Colonic mucosa (tissue), 4 donors: ENCODE results near the gene ITIH1. TPM values are rescaled to one million over a fixed set of nuclear protein-coding genes. Genes with fewer than 3 reads are reported as not detected.

Experiments used
- DNase-seq: peaks from one replicate; pipeline ENCODE4 v3.0.0-alpha.2; 2020
- H3K27ac ChIP-seq: fragments of 200-600 bp; one replicate; pipeline ENCODE4 v1.8.0; 2021
- H3K27me3 ChIP-seq: fragments of 200-600 bp; one replicate; pipeline ENCODE4 v1.8.0; 2021
- H3K36me3 ChIP-seq: fragments of 200-600 bp; one replicate; pipeline ENCODE4 v1.8.0; 2021
- H3K4me1 ChIP-seq: fragments of 200-600 bp; one replicate; pipeline ENCODE4 v1.8.0; 2021; ENCODE audit warnings: mild to moderate bottlenecking
- H3K4me3 ChIP-seq: fragments of 200-600 bp; one replicate; pipeline ENCODE4 v1.8.0; 2021
- H3K9ac ChIP-seq, 2 donors: one replicate each; pipeline ENCODE4 v1.7.0; 2013; ENCODE audit warnings: control low read depth in 2 of 2, low read depth in 2 of 2, low read length in 2 of 2
- H3K9me3 ChIP-seq: fragments of 200-600 bp; one replicate; pipeline ENCODE4 v1.8.0; 2021
- CTCF ChIP-seq: fragments of 200-600 bp; IDR thresholded peaks from one replicate; pipeline ENCODE4 v1.8.0; 2022; ENCODE audit warnings: antibody characterized with exemption, mild to moderate bottlenecking
- intact Hi-C: fragments of 100-400 bp; cut with DNase I; formaldehyde crosslinking; loops from one replicate; pipeline ENCODE4 v1.14.1; 2022
- total RNA-seq, 2 donors: library from RNA; stranded (reverse); fragmentation: NEBNext Ultra II Directional in 1 of 2; extraction: Animal tissue kit (Norgen Biotek cat#: 25700) in 1 of 2; gene quantifications; one replicate each; pipeline ENCODE4 v1.2.1, GENCODE V29; 2021
- donor health status: healthy.
- donor health status: DM: no; HTN: no; CAD: no.
- donor health status: DM: no; HTN: no; CAD: no.

ITIH1 gene
- total RNA-seq, 2 donors from 2014 or later, result 0.91 TPM; not detected in 1

DNA sequence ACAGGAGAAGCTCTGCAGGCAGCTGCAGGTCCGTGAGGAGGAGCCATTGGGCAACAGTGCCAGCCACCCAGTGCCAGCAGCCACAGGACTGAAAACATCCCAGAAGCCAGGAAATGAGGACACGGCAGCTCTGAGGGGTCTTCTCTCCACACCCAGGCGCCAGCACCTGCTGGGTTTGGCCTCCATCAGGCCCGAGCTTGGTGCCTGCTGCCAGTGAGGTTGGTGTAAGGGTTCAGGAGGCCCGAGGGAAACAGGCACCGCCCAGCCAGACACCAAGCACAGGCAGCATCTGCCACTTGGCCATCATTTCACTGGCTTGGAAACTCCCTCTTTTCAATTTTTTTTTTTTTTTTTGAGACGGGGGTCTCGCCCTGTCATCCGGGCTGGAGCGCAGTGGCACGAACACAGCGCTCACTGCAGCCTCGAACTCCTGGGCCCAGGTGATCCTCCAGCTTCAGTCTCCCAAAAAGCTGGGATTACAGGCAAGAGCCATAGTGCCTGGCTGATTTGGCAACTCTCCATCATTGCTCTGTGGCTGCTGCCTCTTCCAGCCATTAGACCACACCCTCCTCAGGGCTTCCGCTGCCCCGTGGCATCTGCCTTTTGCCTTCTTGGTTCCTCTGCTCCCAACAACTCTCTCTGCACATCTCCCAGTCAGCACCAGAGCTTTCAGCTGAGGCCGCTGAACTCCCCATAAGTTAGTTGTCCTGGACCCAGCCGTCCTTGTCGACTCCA lies 15.7 kb downstream of the ITIH1 start:
- Histone ChIP-seq H3K27ac (no peak overlapping the region), H3K9ac (no peak overlapping the region), H3K4me1 (no peaks in the 10 kb centered on the region), H3K27me3 (no peaks in the 10 kb centered on the region), H3K4me3 (no peak overlapping the region), H3K36me3 (no peaks in the 10 kb centered on the region), H3K9me3 (no peaks in the 10 kb centered on the region)
- intact Hi-C loops, result no loop called here
- DNase-seq, result no peak
- no peak for TF ChIP-seq CTCF

GRCh38 chr3:52793702-52794611 lies 16.6 kb downstream of the ITIH1 start:
- H3K27ac ChIP-seq, result no peak overlapping the region

GRCh38 chr3:52794612-52795099 lies 17.3 kb downstream of the ITIH1 start, which contains the start of gene ITIH3:
Gene ITIH3, plus strand, starts transcription at chr3:52794796. Its CDS starts 8 bp downstream, at chr3:52794804.
- TF ChIP-seq CTCF, result no peak
- no peak within 1 kb of the TSS for H3K4me3 ChIP-seq
- no peak within 1 kb of the TSS for H3K27ac ChIP-seq
- intact Hi-C loops, result no loop called here
- H3K9me3 ChIP-seq, result no peaks in the 10 kb centered on the region
- H3K4me1 ChIP-seq, result no peaks in the 10 kb centered on the region
- H3K36me3 ChIP-seq, result no peaks in the 10 kb centered on the region
- no peaks in the 10 kb centered on the region for H3K27me3 ChIP-seq
- DNase-seq, result no peak
- no peak within 1 kb of the TSS for H3K9ac ChIP-seq

More at GRCh38 chr3:52793702-52794611, 16.6 kb downstream of the ITIH1 start:
- H3K36me3 ChIP-seq, result no peaks in the 10 kb centered on the region
- intact Hi-C loops, result no loop called here
- H3K4me1 ChIP-seq, result no peaks in the 10 kb centered on the region
- no peak overlapping the region for H3K9ac ChIP-seq
- H3K4me3 ChIP-seq, result no peak overlapping the region
- H3K9me3 ChIP-seq, result no peaks in the 10 kb centered on the region
- no peak for TF ChIP-seq CTCF
- no peaks in the 10 kb centered on the region for H3K27me3 ChIP-seq
- no peak for DNase-seq

DNA sequence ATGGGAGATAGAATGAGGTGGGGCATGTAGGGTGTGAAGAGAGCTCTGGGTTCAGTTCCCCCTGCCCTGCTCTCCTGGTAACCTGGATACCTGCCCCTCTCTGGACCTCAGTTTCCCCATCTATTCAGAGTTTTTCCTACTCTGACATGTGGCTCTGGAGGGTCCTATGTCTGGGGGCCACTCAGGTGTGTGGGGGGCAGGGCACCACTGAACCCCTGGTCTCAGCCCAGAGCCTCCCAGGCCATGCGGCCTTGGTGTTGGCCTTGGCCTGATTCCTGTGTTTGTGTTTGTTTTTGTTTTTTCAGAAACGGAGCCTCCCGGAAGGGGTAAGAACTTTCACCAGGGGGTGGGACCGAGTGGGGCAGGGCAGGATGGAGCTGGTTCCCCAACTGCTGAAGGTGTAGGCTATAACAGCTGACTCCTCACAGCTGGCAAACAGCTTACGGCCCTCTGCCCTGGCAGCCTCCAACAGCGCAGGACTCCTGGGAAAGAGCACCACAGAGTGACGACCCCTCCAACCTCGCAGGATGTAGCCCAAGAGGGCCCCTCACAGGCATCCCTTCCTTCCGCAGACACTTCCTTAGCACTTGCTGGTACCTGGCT lies 18.0 kb downstream of the ITIH1 start:
- H3K9ac ChIP-seq, result no peak overlapping the region
- no peak for DNase-seq
- no peaks in the 10 kb centered on the region for H3K9me3 ChIP-seq
- H3K4me1 ChIP-seq, result no peaks in the 10 kb centered on the region
- no peak overlapping the region for H3K4me3 ChIP-seq
- no peak for TF ChIP-seq CTCF
- no peak overlapping the region for H3K27ac ChIP-seq
- H3K36me3 ChIP-seq, result no peaks in the 10 kb centered on the region
- H3K27me3 ChIP-seq, result no peaks in the 10 kb centered on the region
- intact Hi-C loops, result no loop called here

- Histone ChIP-seq H3K4me1 (no peaks in the 10 kb centered on the region), H3K4me3 (no peak overlapping the region), H3K9me3 (no peaks in the 10 kb centered on the region), H3K27ac (no peak overlapping the region), H3K9ac (no peak overlapping the region), H3K27me3 (no peaks in the 10 kb centered on the region), H3K36me3 (no peaks in the 10 kb centered on the region)
- no peak for TF ChIP-seq CTCF
- intact Hi-C loops, result no loop called here
- DNase-seq, result no peak
These were observed 19.0 kb downstream of the ITIH1 start for GRCh38 chr3:52796411-52796810.
